Mesodermal cell (in vitro differentiated cells): ENCODE measurements around the gene PGLYRP2.

Experiments
- H3K27ac ChIP-seq: 2 replicates; pipeline ENCODE4 v1.7.0; 2013; ENCODE audit warnings: mild to moderate bottlenecking, low read depth, low read length, moderate library complexity; ENCODE audit not compliant: severe bottlenecking
- H3K36me3 ChIP-seq: 2 replicates; pipeline ENCODE4 v1.7.1; 2013; ENCODE audit warnings: mild to moderate bottlenecking, low read length, moderate library complexity; ENCODE audit not compliant: control insufficient read depth, insufficient read depth
- H3K4me1 ChIP-seq: one replicate; pipeline ENCODE4 v1.7.1; 2013; ENCODE audit warnings: mild to moderate bottlenecking, low read length; ENCODE audit not compliant: insufficient read depth, control insufficient read depth, poor library complexity, severe bottlenecking
- H3K4me3 ChIP-seq: 2 replicates; pipeline ENCODE4 v1.7.0; 2013; ENCODE audit warnings: low read length, control low read depth, mild to moderate bottlenecking; ENCODE audit not compliant: insufficient read depth, poor library complexity, severe bottlenecking; ENCODE audit errors: extremely low read depth
- H3K9me3 ChIP-seq: 2 replicates; pipeline ENCODE4 v1.7.1; 2013; ENCODE audit warnings: mild to moderate bottlenecking, low read length, moderate library complexity; ENCODE audit not compliant: control insufficient read depth
- WGBS, 2 experiments: methylation state at CpG; one replicate each; pipeline ENCODE4 v1.1.5; 2013; ENCODE audit warnings: missing lambda C conversion rate in 2 of 2; ENCODE audit not compliant: insufficient coverage in 2 of 2; 5-methylcytosine and 5-hydroxymethylcytosine counted together

PGLYRP2 gene

GRCh38 chr19:15421721-15422260, 57.5 kb downstream of the PGLYRP2 start:
- no peaks in the 10 kb centered on the region for H3K9me3 ChIP-seq
- peaks cover 6% of the 10 kb centered on the region for H3K4me1 ChIP-seq
- H3K27ac ChIP-seq, result no peak overlapping the region
- peaks cover 62% of the 10 kb centered on the region for H3K36me3 ChIP-seq
- no peak overlapping the region for H3K4me3 ChIP-seq
- WGBS, 2 experiments, result 94 to 97% methylated on average over 10 to 12 of the region's 15 CpGs

GRCh38 chr19:15421136-15421695, 58.1 kb downstream of the PGLYRP2 start:
- H3K9me3 ChIP-seq, result no peaks in the 10 kb centered on the region
- H3K4me3 ChIP-seq, result no peak overlapping the region
- 95 to 100% methylated on average over 5 of the region's 12 CpGs for WGBS, 2 experiments
- peaks cover 7% of the 10 kb centered on the region for H3K4me1 ChIP-seq
- peaks cover 62% of the 10 kb centered on the region for H3K36me3 ChIP-seq
- H3K27ac ChIP-seq, result no peak overlapping the region

DNA sequence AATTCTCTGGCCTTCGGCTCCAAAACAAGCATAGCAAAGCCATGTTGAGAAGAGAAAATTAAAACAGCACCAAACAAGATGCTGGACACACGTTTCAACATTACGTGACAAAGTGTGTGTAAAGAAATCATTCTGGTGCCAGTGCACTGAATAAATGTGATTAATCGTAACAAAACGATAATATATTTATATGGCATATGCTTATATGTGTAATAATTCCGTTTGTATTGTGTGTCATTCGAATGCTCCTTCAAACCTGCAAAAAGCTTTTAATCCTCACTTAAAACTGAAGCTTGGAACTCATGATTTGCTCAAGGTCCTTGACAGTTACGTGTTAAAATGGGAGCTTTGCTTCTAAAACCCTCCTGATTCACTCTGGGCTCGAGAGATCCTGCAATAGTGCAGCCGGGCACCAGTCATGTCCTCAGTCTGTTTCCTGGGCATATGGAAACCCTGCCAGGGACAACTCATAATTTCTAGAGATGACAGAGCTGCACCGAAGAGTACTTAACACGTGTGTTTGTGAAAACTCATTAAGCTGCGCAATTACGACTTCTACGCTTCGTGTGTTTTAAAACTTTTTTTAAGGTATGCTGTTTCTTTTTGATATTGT, 59.8 kb downstream of the PGLYRP2 start:
- Histone ChIP-seq H3K36me3 (peaks cover 63% of the 10 kb centered on the region), H3K4me1 (peaks cover 7% of the 10 kb centered on the region), H3K9me3 (no peaks in the 10 kb centered on the region), H3K27ac (no peak overlapping the region), H3K4me3 (no peak overlapping the region)
- 72 to 80% methylated on average over 11 of the region's 16 CpGs for WGBS, 2 experiments
